Stomach (tissue), 4 donors: ENCODE data around the gene DET1.

Source experiments
- CTCF ChIP-seq, 7 experiments: fragments of 450-650 bp in 4 of 7; fragments of 200-600 bp in 3 of 7; sonication (generic) in 3 of 7; IDR thresholded peaks; one replicate each; pipeline ENCODE4 v1.5.1; 2016 to 2019; ENCODE audit warnings: antibody characterized with exemption in 7 of 7, control low read depth in 2 of 7, mild to moderate bottlenecking in 1 of 7
- EP300 ChIP-seq: sonication (generic); formaldehyde crosslinking; IDR thresholded peaks from one replicate; pipeline ENCODE4 v1.6.1; 2017; ENCODE audit warnings: antibody characterized with exemption
- POLR2A ChIP-seq, 4 donors: fragments of 450-650 bp; IDR thresholded peaks; one replicate each; pipeline ENCODE4 v1.6.1; 2016; ENCODE audit warnings: antibody characterized with exemption in 4 of 4, control low read depth in 2 of 4, mild to moderate bottlenecking in 1 of 4, moderate library complexity in 1 of 4
- POLR2AphosphoS5 ChIP-seq, 3 donors: sonication (generic); formaldehyde crosslinking; IDR thresholded peaks; one replicate each; pipeline ENCODE4 v1.6.1; 2016; ENCODE audit warnings: antibody characterized with exemption in 3 of 3

GRCh38 chr15:88546248-88547129 is at the start of gene DET1:
- TF ChIP-seq CTCF (IDR thresholded peaks at IDR 0.05) (peak in 5 of 7 experiments; percentile 62 to 84 (median 73)), POLR2A (IDR thresholded peaks at IDR 0.05) (no peak), POLR2AphosphoS5 (IDR thresholded peaks at IDR 0.05) (peak; percentile 64 to 92 (median 83)), EP300 (no peak)
